Vagina (tissue), 2 donors: ENCODE results near the gene PHF8.

ENCODE experiments used
- CTCF ChIP-seq, 3 experiments: fragments of 450-650 bp in 2 of 3; fragments of 200-600 bp in 1 of 3; sonication (generic) in 1 of 3; IDR thresholded peaks; one replicate each; pipeline ENCODE4 v1.5.1; 2017 to 2019; ENCODE audit warnings: antibody characterized with exemption in 3 of 3, mild to moderate bottlenecking in 2 of 3, moderate library complexity in 2 of 3
- POLR2A ChIP-seq, 2 donors: fragments of 450-650 bp; IDR thresholded peaks; one replicate each; pipeline ENCODE4 v1.6.1; 2017; ENCODE audit warnings: antibody characterized with exemption in 2 of 2, mild to moderate bottlenecking in 2 of 2, moderate library complexity in 2 of 2
- POLR2AphosphoS5 ChIP-seq, 2 donors: sonication (generic); formaldehyde crosslinking; IDR thresholded peaks; one replicate each; pipeline ENCODE4 v1.9.0; 2017; ENCODE audit warnings: antibody characterized with exemption in 2 of 2, mild to moderate bottlenecking in 2 of 2, low read depth in 1 of 2; ENCODE audit not compliant: insufficient read depth in 1 of 2

- TF ChIP-seq POLR2A (IDR thresholded peaks at IDR 0.05), result no peak
- TF ChIP-seq CTCF (IDR thresholded peaks at IDR 0.05), result no peak
- TF ChIP-seq POLR2AphosphoS5 (IDR thresholded peaks at IDR 0.05; ENCODE audit: insufficient read depth in 1 of 2, low read depth in 1 of 2), result no peak
Observed at GRCh38 chrX:54085666-54086065, 41.4 kb upstream of the PHF8 start.
